Heart left ventricle (tissue), 16 donors: Measurements from ENCODE around the gene SLC22A7. TPM values are rescaled to one million over a fixed set of nuclear protein-coding genes. Genes with fewer than 3 reads are reported as not detected.

Experiments
- ATAC-seq, 4 donors: fragments of 200-7000 bp; cut with Tn5 transposase; one replicate each; pipeline ENCODE4 v1.9.1; 2020 to 2022; ENCODE audit warnings: moderate library complexity in 4 of 4, mild to moderate bottlenecking in 3 of 4, moderate number of reproducible peaks in 1 of 4
- DNase-seq, 5 donors: peaks; one replicate each; pipeline ENCODE4 v3.0.0-alpha.2; 2020
- H3K27ac ChIP-seq, 12 donors: fragments of 200-600 bp; sonication (generic) in 4 of 12; one replicate each; pipeline versions ENCODE4 v1.5.0 to v1.8.0; 2016 to 2022; ENCODE audit warnings: mild to moderate bottlenecking in 2 of 12
- H3K27me3 ChIP-seq, 9 donors: fragments of 200-600 bp; sonication (generic) in 2 of 9; one replicate each; pipeline versions ENCODE4 v1.5.1 to v1.8.0; 2016 to 2022; ENCODE audit warnings: mild to moderate bottlenecking in 3 of 9
- H3K36me3 ChIP-seq, 9 donors: fragments of 200-600 bp; sonication (generic) in 2 of 9; one replicate each; pipeline versions ENCODE4 v1.5.0 to v1.8.0; 2018 to 2022; ENCODE audit warnings: mild to moderate bottlenecking in 2 of 9
- H3K4me1 ChIP-seq, 12 donors: fragments of 200-600 bp; sonication (generic) in 4 of 12; one replicate each; pipeline versions ENCODE4 v1.5.0 to v1.8.0; 2016 to 2022; ENCODE audit warnings: mild to moderate bottlenecking in 3 of 12
- H3K4me3 ChIP-seq, 12 donors: fragments of 200-600 bp; sonication (generic) in 4 of 12; one replicate each; pipeline versions ENCODE4 v1.5.0 to v1.8.0; 2017 to 2022; ENCODE audit warnings: mild to moderate bottlenecking in 9 of 12, moderate library complexity in 4 of 12
- H3K9me3 ChIP-seq, 12 donors: fragments of 200-600 bp; sonication (generic) in 4 of 12; one replicate each; pipeline versions ENCODE4 v1.5.0 to v1.8.0; 2016 to 2022; ENCODE audit warnings: mild to moderate bottlenecking in 1 of 12
- CTCF ChIP-seq, 12 donors: fragments of 200-600 bp; sonication (generic) in 4 of 12; IDR thresholded peaks; one replicate each; pipeline versions ENCODE4 v1.5.0 to v1.8.0; 2018 to 2022; ENCODE audit warnings: antibody characterized with exemption in 12 of 12, mild to moderate bottlenecking in 5 of 12
- POLR2A ChIP-seq, 2 donors: fragments of 450-650 bp; IDR thresholded peaks; one replicate each; pipeline ENCODE4 v1.6.1; 2017; ENCODE audit warnings: antibody characterized with exemption in 2 of 2, mild to moderate bottlenecking in 2 of 2, moderate library complexity in 2 of 2
- WGBS, 4 donors: extraction: QIAGEN DNeasy Blood & Tissue Kit in 2 of 4; methylation state at CpG; one replicate each; pipeline versions ENCODE4 v1.1.5 to v1.1.7; 2013 to 2018; 5-methylcytosine and 5-hydroxymethylcytosine counted together
- intact Hi-C, 10 donors: fragments of 100-400 bp; cut with DNase I; formaldehyde crosslinking; loops; one replicate each; pipeline versions ENCODE4 v1.11.1 to v1.14.2; 2022
- polyA plus RNA-seq, 2 donors: library from polyadenylated mRNA; stranded (reverse); fragments of 200-250 nt; gene quantifications; one replicate each; pipeline ENCODE4 v1.2.3, GENCODE V29; 2013
- total RNA-seq, 9 donors: library from RNA; depleted of rRNA in 2 of 9; stranded (reverse); fragments of >200 nt in 2 of 9; fragmentation: NEBNext Ultra II Directional in 3 of 9; extraction: Animal tissue kit (Norgen Biotek cat#: 25700) in 3 of 9; gene quantifications; one replicate each; pipeline versions ENCODE4 v1.1.0 to v1.2.4, GENCODE V29; 2016 to 2023
- donor health status: ischemic (EF 13 %, LVEDD 7.1; RV severe dilation, severe dysfunction).
- donor health status: healthy with polysubstance abuse.
- donor health status: DM: no; HTN: yes; CAD: no.
- donor health status: DM: no; HTN: no; CAD: no.
- donor health status: ischemic (EF 25% LVEDD 6.9; RV normal size, moderate dysfunction).
- donor health status: ischemic (EF 25% LVEDD 5.7; RV mildly dilated, moderate dysfunction).
- donor health status: healthy.
- donor health status: DM: yes; HTN: yes; CAD: no.
- donor health status: ischemic (EF 35%, LVEDD 5.7; RV mildly dilated, moderate dysfunction).
- donor health status: nonischemic (EF 11% LVEDD 7.7; RV severe dilation, severe dysfunction).
- donor health status: DM: yes; HTN: yes; CAD: no.
- donor health status: PGD.
- donor health status: ischemic (EF 29% LVEDD 5.4; RV normal size, mild dysfunction).
- donor health status: nonischemic (EF 23%, LVEDD 6.1; RV moderate dilation, normal function).

SLC22A7 gene
- total and polyA plus RNA-seq, 11 donors: 0.12 to 0.32 (median 0.16) TPM; not detected in 6

GRCh38 chr6:43275801-43276576 is 22.1 kb upstream of the SLC22A7 start:
- peaks cover 0 to 33% (median 13%) of the 10 kb centered on the region in 9 donors for H3K27me3 ChIP-seq
- TF ChIP-seq POLR2A (IDR thresholded peaks at IDR 0.05): no peak
- TF ChIP-seq CTCF (IDR thresholded peaks at IDR 0.05): no peak
- 31 to 55% (median 35%) methylated on average over 48 to 64 of the region's 64 CpGs for WGBS, 4 donors
- ATAC-seq (no peak), DNase-seq (peak in 1 of 5 donors; percentile 47)
- H3K4me1 ChIP-seq: peaks cover 0 to 15% (median 8%) of the 10 kb centered on the region in 12 donors
- no peaks in the 10 kb centered on the region for H3K36me3 ChIP-seq
- no peak overlapping the region for H3K27ac ChIP-seq
- H3K4me3 ChIP-seq: peak overlapping the region in 11 of 12 donors; percentile 22 to 55 (median 51)
- intact Hi-C loops: no loop called here
- H3K9me3 ChIP-seq: no peaks in the 10 kb centered on the region

- 81 to 89% (median 87%) methylated on average over 11 of the region's 11 CpGs for WGBS, 4 donors
- Histone ChIP-seq H3K36me3 (no peaks in the 10 kb centered on the region), H3K27ac (no peak overlapping the region), H3K9me3 (no peaks in the 10 kb centered on the region), H3K27me3 (peaks cover 0 to 33% (median 13%) of the 10 kb centered on the region in 9 donors), H3K4me1 (peaks cover 0 to 15% (median 8%) of the 10 kb centered on the region in 12 donors), H3K4me3 (peak overlapping the region in 4 of 12 donors; percentile 52 to 55 (median 54))
- peak in 1 of 5 donors; percentile 21 for DNase-seq
- ATAC-seq: no peak
- TF ChIP-seq POLR2A (IDR thresholded peaks at IDR 0.05): no peak
- TF ChIP-seq CTCF (IDR thresholded peaks at IDR 0.05): no peak
- intact Hi-C loops: no loop called here
Observed at GRCh38 chr6:43276577-43277305, 21.3 kb upstream of the SLC22A7 start.

GRCh38 chr6:43277306-43277642 is 20.8 kb upstream of the SLC22A7 start:
- DNase-seq (peak in 1 of 5 donors; percentile 19), ATAC-seq (no peak)
- Histone ChIP-seq H3K9me3 (no peaks in the 10 kb centered on the region), H3K27ac (no peak overlapping the region), H3K4me3 (no peak overlapping the region), H3K27me3 (peaks cover 0 to 33% (median 13%) of the 10 kb centered on the region in 9 donors), H3K36me3 (no peaks in the 10 kb centered on the region), H3K4me1 (peaks cover 0 to 15% (median 8%) of the 10 kb centered on the region in 12 donors)
- intact Hi-C loops: no loop called here
- TF ChIP-seq POLR2A (IDR thresholded peaks at IDR 0.05) (no peak), CTCF (IDR thresholded peaks at IDR 0.05) (no peak)
- WGBS, 4 donors: 80 to 91% (median 85%) methylated on average over 5 to 6 of the region's 6 CpGs
